Spleen (tissue), 11 donors: ENCODE measurements around the gene THBS2. TPM values are rescaled to one million over a fixed set of nuclear protein-coding genes. Genes with fewer than 3 reads are reported as not detected.
"Not testable (repeated sequence)": the region's sequence is repeated elsewhere in the genome, so short reads cannot be mapped to it uniquely, and the experiment has no call there.

Experiments
- DNase-seq: peaks from one replicate; pipeline ENCODE4 v3.0.0-alpha.2; 2020
- H3K27ac ChIP-seq, 8 donors: fragments of 200-600 bp; sonication (generic) in 7 of 8; 1 replicate in 4 of 8; 2 replicates in 4 of 8; pipeline versions ENCODE4 v1.5.0 to v1.8.0; 2016 to 2021; ENCODE audit warnings: inconsistent platforms in 4 of 8, mild to moderate bottlenecking in 4 of 8, moderate library complexity in 1 of 8
- H3K27me3 ChIP-seq, 7 donors: fragments of 200-600 bp; sonication (generic) in 6 of 7; replicated peaks in 1 of 7; 1 replicate in 4 of 7; 2 replicates in 3 of 7; pipeline versions ENCODE4 v1.5.0 to v1.8.0; 2016 to 2021; ENCODE audit warnings: inconsistent platforms in 3 of 7, mild to moderate bottlenecking in 1 of 7
- H3K36me3 ChIP-seq, 6 donors: fragments of 200-600 bp; sonication (generic) in 5 of 6; 1 replicate in 4 of 6; 2 replicates in 2 of 6; pipeline versions ENCODE4 v1.5.0 to v1.8.0; 2016 to 2021; ENCODE audit warnings: inconsistent platforms in 2 of 6
- H3K4me1 ChIP-seq, 6 donors: fragments of 200-600 bp; sonication (generic) in 5 of 6; 1 replicate in 3 of 6; 2 replicates in 3 of 6; pipeline versions ENCODE4 v1.5.0 to v1.8.0; 2016 to 2021; ENCODE audit warnings: inconsistent platforms in 3 of 6
- H3K4me3 ChIP-seq, 8 donors: fragments of 200-600 bp; sonication (generic) in 7 of 8; 1 replicate in 4 of 8; 2 replicates in 4 of 8; pipeline versions ENCODE4 v1.5.0 to v1.8.0; 2016 to 2021; ENCODE audit warnings: inconsistent platforms in 4 of 8, mild to moderate bottlenecking in 4 of 8, moderate library complexity in 2 of 8
- H3K9me3 ChIP-seq, 8 donors: fragments of 200-600 bp; sonication (generic) in 7 of 8; 1 replicate in 4 of 8; 2 replicates in 4 of 8; pipeline versions ENCODE4 v1.5.0 to v1.8.0; 2016 to 2021; ENCODE audit warnings: inconsistent platforms in 4 of 8
- CTCF ChIP-seq, 11 experiments: fragments of 200-600 bp in 7 of 11; fragments of 450-650 bp in 4 of 11; sonication (generic) in 4 of 11; IDR thresholded peaks in 8 of 11; conservative IDR thresholded peaks in 3 of 11; 1 replicate in 7 of 11; 2 replicates in 4 of 11; pipeline versions ENCODE4 v1.4.0 to v1.8.0; 2016 to 2021; ENCODE audit warnings: antibody characterized with exemption in 11 of 11, inconsistent platforms in 4 of 11, mild to moderate bottlenecking in 1 of 11
- POLR2A ChIP-seq, 3 donors: fragments of 450-650 bp; IDR thresholded peaks; one replicate each; pipeline ENCODE4 v1.5.1; 2017; ENCODE audit warnings: antibody characterized with exemption in 3 of 3, mild to moderate bottlenecking in 1 of 3
- POLR2AphosphoS5 ChIP-seq, 3 donors: sonication (generic); formaldehyde crosslinking; IDR thresholded peaks; one replicate each; pipeline ENCODE4 v1.5.1; 2017; ENCODE audit warnings: antibody characterized with exemption in 3 of 3
- WGBS, 5 donors: extraction: QIAGEN DNeasy Blood & Tissue Kit in 3 of 5; methylation state at CpG; one replicate each; pipeline versions ENCODE4 v1.1.5 to v1.1.7; 2013 to 2018; 5-methylcytosine and 5-hydroxymethylcytosine counted together
- intact Hi-C: fragments of 100-400 bp; cut with DNase I; formaldehyde crosslinking; loops from one replicate; pipeline ENCODE4 v1.15.0; 2023; ENCODE audit warnings: low total_unique reads
- polyA plus RNA-seq, 3 donors: library from polyadenylated mRNA; stranded (reverse); fragments of 200-250 nt; gene quantifications; one replicate each; pipeline ENCODE4 v1.2.1, GENCODE V29; 2013
- total RNA-seq, 7 donors: library from RNA; depleted of rRNA in 3 of 7; stranded (reverse); fragments of >200 nt in 3 of 7; fragmentation: NEBNext Ultra II Directional in 4 of 7; extraction: Animal tissue kit (Norgen Biotek cat#: 25700) in 4 of 7; gene quantifications; one replicate each; pipeline versions ENCODE4 v1.1.0 to v1.2.1, GENCODE V29; 2016 to 2021
- donor health status: healthy with polysubstance abuse.
- donor health status: DM: no; HTN: no; CAD: no; lungs with moderate emphysema.
- donor health status: DM: no; HTN: no; CAD: no.
- donor health status: Bipolar disorder and iron deficiency.
- donor health status: healthy.
- donor health status: DM: no; HTN: no; CAD: no.
- donor health status: DM: yes; HTN: yes; CAD: no.

THBS2 gene
- total and polyA plus RNA-seq, 10 donors, result 1.2 to 24.9 (median 5.7) TPM

DNA sequence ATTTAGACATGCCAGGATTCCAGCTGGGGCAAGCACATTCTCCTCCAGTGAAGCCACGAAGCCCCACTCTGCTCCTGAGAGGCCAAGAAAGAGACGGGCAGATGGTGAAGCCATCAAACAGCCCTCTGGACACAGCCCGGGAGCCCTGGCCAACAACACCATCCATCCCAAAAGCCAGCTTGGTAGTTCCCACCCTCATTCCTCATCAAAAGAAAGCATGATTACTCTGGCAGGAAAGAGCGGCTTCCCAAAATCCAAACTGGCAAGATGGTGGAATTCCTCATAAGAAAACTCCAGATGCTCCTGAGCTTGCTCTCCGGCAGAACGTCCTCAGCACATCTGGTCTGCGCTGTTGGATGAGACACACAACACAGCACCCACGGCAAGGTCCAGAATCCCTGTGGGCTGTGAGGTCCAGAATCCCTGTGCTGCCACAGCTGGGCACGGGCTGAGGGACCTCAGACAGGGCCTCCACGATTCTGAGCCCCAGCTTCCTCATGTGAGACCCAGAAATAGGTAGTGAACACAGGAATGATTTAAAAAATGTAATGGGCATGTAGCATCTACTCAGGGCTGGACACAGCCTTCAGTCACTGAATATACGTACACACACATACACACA lies 52.6 kb downstream of the THBS2 start:
- no peak for DNase-seq
- intact Hi-C loops, result no loop called here

DNA sequence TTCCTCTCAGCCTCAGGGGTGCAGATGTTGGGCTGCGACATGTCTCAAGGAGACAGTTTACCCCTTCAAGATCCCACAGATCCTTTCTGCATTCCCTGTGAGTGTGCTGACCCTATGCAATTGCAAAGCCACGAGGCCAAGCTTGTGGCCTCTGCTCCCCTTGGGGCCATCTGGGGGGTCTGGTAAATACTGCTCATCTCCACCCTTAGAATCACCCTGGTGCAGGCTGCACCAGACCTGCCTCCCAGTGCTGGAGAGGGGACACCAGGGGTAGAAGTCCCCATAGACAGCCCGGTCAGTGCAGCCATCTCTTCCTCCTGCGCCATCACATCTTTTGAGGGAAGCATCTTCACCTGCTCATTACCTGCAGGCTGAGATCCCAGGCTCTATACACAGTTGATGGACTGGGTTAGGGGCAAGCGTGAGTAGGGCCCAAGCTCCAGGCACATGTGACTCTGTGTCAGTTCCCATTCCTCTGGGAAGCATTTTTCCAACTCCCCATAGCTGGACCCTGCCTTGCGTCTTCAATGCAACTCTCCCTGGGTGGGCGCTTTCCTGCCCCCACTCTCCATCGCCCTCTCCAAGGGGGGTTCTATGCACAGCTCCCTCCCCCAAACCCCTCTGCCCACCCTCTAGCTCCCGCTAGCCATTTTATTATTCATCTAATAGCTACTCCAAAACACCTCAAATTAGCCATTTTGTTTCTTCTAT lies 53.9 kb downstream of the THBS2 start:
- intact Hi-C loops, result no loop called here
- DNase-seq, result no peak

More for the DNA sequence above, 52.6 kb downstream of the THBS2 start:
- TF ChIP-seq CTCF (IDR thresholded peaks at IDR 0.05 in 8 of 11, conservative IDR thresholded peaks at IDR 0.05 in 3 of 11) (no peak), POLR2AphosphoS5 (IDR thresholded peaks at IDR 0.05) (no peak), POLR2A (IDR thresholded peaks at IDR 0.05) (no peak)
- no peaks in the 10 kb centered on the region for H3K36me3 ChIP-seq
- WGBS, 5 donors, result 66 to 89% (median 80%) methylated on average over 11 of the region's 11 CpGs
- H3K27me3 ChIP-seq, result no peaks in the 10 kb centered on the region
- H3K27ac ChIP-seq, result no peak overlapping the region
- no peaks in the 10 kb centered on the region for H3K4me1 ChIP-seq
- peaks cover 0 to 4% (median 0%) of the 10 kb centered on the region in 8 donors for H3K9me3 ChIP-seq
- no peak overlapping the region for H3K4me3 ChIP-seq

GRCh38 chr6:169198885-169199284 lies 54.8 kb downstream of the THBS2 start:
- peaks cover 0 to 3% (median 0%) of the 10 kb centered on the region in 8 donors for H3K9me3 ChIP-seq
- no peak for DNase-seq
- no peak overlapping the region for H3K27ac ChIP-seq
- intact Hi-C loops, result no loop called here
- WGBS, 5 donors, result 93 to 96% (median 95%) methylated on average over 3 of the region's 3 CpGs
- no peaks in the 10 kb centered on the region for H3K27me3 ChIP-seq
- no peak overlapping the region for H3K4me3 ChIP-seq
- TF ChIP-seq POLR2AphosphoS5 (IDR thresholded peaks at IDR 0.05), result no peak
- TF ChIP-seq POLR2A (IDR thresholded peaks at IDR 0.05), result no peak
- TF ChIP-seq CTCF (IDR thresholded peaks at IDR 0.05 in 8 of 11, conservative IDR thresholded peaks at IDR 0.05 in 3 of 11), result no peak
- no peaks in the 10 kb centered on the region for H3K36me3 ChIP-seq
- H3K4me1 ChIP-seq, result no peaks in the 10 kb centered on the region

More for the DNA sequence above, 53.9 kb downstream of the THBS2 start:
- TF ChIP-seq POLR2AphosphoS5 (IDR thresholded peaks at IDR 0.05), result no peak
- no peak for TF ChIP-seq POLR2A (IDR thresholded peaks at IDR 0.05)
- TF ChIP-seq CTCF (IDR thresholded peaks at IDR 0.05 in 8 of 11, conservative IDR thresholded peaks at IDR 0.05 in 3 of 11), result no peak
- Histone ChIP-seq H3K36me3 (no peaks in the 10 kb centered on the region), H3K4me1 (no peaks in the 10 kb centered on the region), H3K27ac (no peak overlapping the region), H3K9me3 (peaks cover 0 to 3% (median 0%) of the 10 kb centered on the region in 8 donors), H3K27me3 (no peaks in the 10 kb centered on the region), H3K4me3 (no peak overlapping the region)
- WGBS, 5 donors, result 87 to 96% (median 90%) methylated on average over 9 of the region's 9 CpGs

DNA sequence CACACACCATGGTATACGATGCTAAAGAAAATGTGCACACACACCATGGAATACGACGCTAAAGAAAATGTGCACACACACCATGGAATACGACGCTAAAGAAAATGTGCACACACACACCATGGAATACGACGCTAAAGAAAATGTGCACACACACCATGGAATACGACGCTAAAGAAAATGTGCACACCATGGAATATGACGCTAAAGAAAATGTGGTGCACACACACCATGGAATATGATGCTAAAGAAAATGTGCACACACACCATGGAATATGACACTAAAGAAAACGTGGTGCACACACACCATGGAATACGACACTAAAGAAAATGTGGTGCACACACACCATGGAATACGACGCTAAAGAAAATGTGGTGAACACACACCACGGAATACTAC lies 55.7 kb downstream of the THBS2 start:
- WGBS, 5 donors, result 90 to 98% (median 93%) methylated on average over 15 of the region's 15 CpGs
- H3K36me3 ChIP-seq, H3K4me3 ChIP-seq, DNase-seq, intact Hi-C loops, H3K27me3 ChIP-seq, H3K4me1 ChIP-seq, H3K9me3 ChIP-seq, H3K27ac ChIP-seq: not testable (repeated sequence)

- intact Hi-C loops, H3K4me1 ChIP-seq, H3K36me3 ChIP-seq, H3K27me3 ChIP-seq, H3K27ac ChIP-seq, H3K9me3 ChIP-seq, H3K4me3 ChIP-seq, DNase-seq: not testable (repeated sequence)
- 31 to 98% (median 94%) methylated on average over 1 to 2 of the region's 2 CpGs for WGBS, 5 donors
These were observed 57.4 kb downstream of the THBS2 start for GRCh38 chr6:169196279-169196678.
